HG03175 (cell line): ENCODE measurements around the gene LMO4.

Experiments used
- ATAC-seq: cut with Tn5 transposase; IDR thresholded peaks from one replicate; pipeline ENCODE4 v1.9.1; 2021; ENCODE audit warnings: mild to moderate bottlenecking, moderate library complexity; ENCODE audit not compliant: unreplicated experiment

Gene LMO4

GRCh38 chr1:87327376-87328271 lies 1.1 kb upstream of the LMO4 start:
- no peak for ATAC-seq

- ATAC-seq: no peak
These were observed 408 bp downstream of the LMO4 start for GRCh38 chr1:87329051-87329525.

GRCh38 chr1:87329526-87330056 lies 911 bp downstream of the LMO4 start:
- no peak for ATAC-seq

GRCh38 chr1:87330057-87330884 lies 1.6 kb downstream of the LMO4 start:
- no peak for ATAC-seq

GRCh38 chr1:87330885-87331364 lies 2.2 kb downstream of the LMO4 start:
- no peak for ATAC-seq

- peak; percentile 17 for ATAC-seq
These were observed 2.9 kb downstream of the LMO4 start for GRCh38 chr1:87331365-87332241.

GRCh38 chr1:87333692-87334347 lies 5.1 kb downstream of the LMO4 start:
- ATAC-seq: no peak

- peak; percentile 9 for ATAC-seq
These were observed 5.9 kb downstream of the LMO4 start for GRCh38 chr1:87334351-87335174.

GRCh38 chr1:87335175-87335884 lies 6.7 kb downstream of the LMO4 start:
- ATAC-seq: peak; percentile 50

GRCh38 chr1:87336623-87337067 lies 8.0 kb downstream of the LMO4 start:
- ATAC-seq: no peak

GRCh38 chr1:87337606-87338005 lies 8.9 kb downstream of the LMO4 start:
- ATAC-seq: no peak

- no peak for ATAC-seq
These were observed 9.9 kb downstream of the LMO4 start for GRCh38 chr1:87338566-87338965.

GRCh38 chr1:87344231-87344630 lies 15.6 kb downstream of the LMO4 start:
- ATAC-seq: no peak

GRCh38 chr1:87346130-87346814 lies 17.6 kb downstream of the LMO4 start:
- ATAC-seq: no peak

- ATAC-seq: no peak
These were observed 19.8 kb downstream of the LMO4 start for GRCh38 chr1:87348341-87349019.

- ATAC-seq: no peak
These were observed 20.4 kb downstream of the LMO4 start for GRCh38 chr1:87349036-87349435.

GRCh38 chr1:87355894-87356293 lies 27.2 kb downstream of the LMO4 start:
- ATAC-seq: no peak
